ENCODE data around the gene CD101.

DNA sequence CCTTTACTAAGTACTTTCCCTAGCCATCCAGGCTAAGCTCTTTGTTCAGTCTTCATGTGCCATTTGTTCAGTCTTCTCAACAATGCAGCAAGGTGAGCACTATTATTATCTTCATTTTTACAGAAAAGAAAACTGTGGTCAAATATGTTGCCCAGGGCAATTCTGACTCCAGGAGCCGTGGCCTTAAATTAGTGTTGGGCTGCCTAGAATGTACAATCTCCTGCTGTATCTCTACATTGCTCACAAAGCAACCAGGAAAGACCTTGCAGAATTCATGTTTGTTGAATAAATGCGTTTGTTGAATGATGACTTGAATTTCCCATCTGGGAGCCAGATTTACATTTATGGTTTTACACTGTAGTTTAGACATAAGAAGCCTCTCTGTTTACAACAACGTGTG, 14.2 kb downstream of the CD101 start:
- TF ChIP-seq, protein P1, sequence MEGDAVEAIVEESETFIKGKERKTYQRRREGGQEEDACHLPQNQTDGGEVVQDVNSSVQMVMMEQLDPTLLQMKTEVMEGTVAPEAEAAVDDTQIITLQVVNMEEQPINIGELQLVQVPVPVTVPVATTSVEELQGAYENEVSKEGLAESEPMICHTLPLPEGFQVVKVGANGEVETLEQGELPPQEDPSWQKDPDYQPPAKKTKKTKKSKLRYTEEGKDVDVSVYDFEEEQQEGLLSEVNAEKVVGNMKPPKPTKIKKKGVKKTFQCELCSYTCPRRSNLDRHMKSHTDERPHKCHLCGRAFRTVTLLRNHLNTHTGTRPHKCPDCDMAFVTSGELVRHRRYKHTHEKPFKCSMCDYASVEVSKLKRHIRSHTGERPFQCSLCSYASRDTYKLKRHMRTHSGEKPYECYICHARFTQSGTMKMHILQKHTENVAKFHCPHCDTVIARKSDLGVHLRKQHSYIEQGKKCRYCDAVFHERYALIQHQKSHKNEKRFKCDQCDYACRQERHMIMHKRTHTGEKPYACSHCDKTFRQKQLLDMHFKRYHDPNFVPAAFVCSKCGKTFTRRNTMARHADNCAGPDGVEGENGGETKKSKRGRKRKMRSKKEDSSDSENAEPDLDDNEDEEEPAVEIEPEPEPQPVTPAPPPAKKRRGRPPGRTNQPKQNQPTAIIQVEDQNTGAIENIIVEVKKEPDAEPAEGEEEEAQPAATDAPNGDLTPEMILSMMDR (IDR thresholded peaks at IDR 0.05 in 8 of 11, conservative IDR thresholded peaks at IDR 0.05 in 3 of 11): no peak
- TF ChIP-seq POLR2A (IDR thresholded peaks at IDR 0.05) (no peak), POLR2AphosphoS5 (IDR thresholded peaks at IDR 0.05) (no peak)

All from spleen (tissue), 7 donors.